Prostate gland (tissue), 2 donors: Measurements from ENCODE around the gene FRMPD4.

Experiments
- POLR2A ChIP-seq: fragments of 450-650 bp; IDR thresholded peaks from one replicate; pipeline ENCODE4 v1.6.1; 2016; ENCODE audit warnings: antibody characterized with exemption, mild to moderate bottlenecking
- POLR2AphosphoS5 ChIP-seq: sonication (generic); formaldehyde crosslinking; IDR thresholded peaks from one replicate; pipeline ENCODE4 v1.6.1; 2017; ENCODE audit warnings: antibody characterized with exemption
- TF ChIP-seq, protein P1 (sequence below), 4 experiments: fragments of 200-600 bp in 2 of 4; fragments of 450-650 bp in 2 of 4; sonication (generic) in 2 of 4; IDR thresholded peaks; 1 replicate in 3 of 4; 2 replicates in 1 of 4; pipeline ENCODE4 v1.5.1; 2016 to 2019; ENCODE audit warnings: antibody characterized with exemption in 4 of 4, mild to moderate bottlenecking in 2 of 4, moderate library complexity in 2 of 4

DNA sequence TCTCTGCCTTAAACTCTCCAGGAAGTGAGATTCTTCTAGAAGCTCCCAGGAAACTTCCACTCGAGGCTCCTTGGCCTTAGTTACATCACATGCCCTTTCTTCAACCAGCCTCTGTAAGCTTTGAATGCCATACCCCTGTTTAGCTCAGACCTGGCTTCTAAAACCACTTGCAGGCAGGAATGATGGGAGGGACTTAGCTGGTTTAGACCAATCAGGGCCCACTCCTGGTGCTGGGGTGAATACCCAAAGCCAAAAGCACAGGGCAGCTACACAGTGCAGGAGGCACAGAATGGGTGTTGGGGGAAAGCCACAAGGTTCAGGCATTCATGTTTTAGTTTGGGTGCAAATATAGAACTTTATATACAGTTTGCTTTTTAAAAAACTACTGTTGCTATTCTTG is 296.2 kb downstream of the FRMPD4 start:
- TF ChIP-seq, protein P1, sequence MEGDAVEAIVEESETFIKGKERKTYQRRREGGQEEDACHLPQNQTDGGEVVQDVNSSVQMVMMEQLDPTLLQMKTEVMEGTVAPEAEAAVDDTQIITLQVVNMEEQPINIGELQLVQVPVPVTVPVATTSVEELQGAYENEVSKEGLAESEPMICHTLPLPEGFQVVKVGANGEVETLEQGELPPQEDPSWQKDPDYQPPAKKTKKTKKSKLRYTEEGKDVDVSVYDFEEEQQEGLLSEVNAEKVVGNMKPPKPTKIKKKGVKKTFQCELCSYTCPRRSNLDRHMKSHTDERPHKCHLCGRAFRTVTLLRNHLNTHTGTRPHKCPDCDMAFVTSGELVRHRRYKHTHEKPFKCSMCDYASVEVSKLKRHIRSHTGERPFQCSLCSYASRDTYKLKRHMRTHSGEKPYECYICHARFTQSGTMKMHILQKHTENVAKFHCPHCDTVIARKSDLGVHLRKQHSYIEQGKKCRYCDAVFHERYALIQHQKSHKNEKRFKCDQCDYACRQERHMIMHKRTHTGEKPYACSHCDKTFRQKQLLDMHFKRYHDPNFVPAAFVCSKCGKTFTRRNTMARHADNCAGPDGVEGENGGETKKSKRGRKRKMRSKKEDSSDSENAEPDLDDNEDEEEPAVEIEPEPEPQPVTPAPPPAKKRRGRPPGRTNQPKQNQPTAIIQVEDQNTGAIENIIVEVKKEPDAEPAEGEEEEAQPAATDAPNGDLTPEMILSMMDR (IDR thresholded peaks at IDR 0.05), result no peak
- TF ChIP-seq POLR2A, result no peak
- TF ChIP-seq POLR2AphosphoS5, result no peak
